Measurements from ENCODE around the gene ANKRD11. TPM values are rescaled to one million over a fixed set of nuclear protein-coding genes. Genes with fewer than 3 reads are reported as not detected.
A peak's percentile ranks its signal among the peaks of the same experiment; 100 is the strongest.

Gene ANKRD11
- polyA plus RNA-seq, 1 donor (not counting 4 experiments of a cell fraction or from before 2014, with no cell fraction given): 30.1 TPM

DNA sequence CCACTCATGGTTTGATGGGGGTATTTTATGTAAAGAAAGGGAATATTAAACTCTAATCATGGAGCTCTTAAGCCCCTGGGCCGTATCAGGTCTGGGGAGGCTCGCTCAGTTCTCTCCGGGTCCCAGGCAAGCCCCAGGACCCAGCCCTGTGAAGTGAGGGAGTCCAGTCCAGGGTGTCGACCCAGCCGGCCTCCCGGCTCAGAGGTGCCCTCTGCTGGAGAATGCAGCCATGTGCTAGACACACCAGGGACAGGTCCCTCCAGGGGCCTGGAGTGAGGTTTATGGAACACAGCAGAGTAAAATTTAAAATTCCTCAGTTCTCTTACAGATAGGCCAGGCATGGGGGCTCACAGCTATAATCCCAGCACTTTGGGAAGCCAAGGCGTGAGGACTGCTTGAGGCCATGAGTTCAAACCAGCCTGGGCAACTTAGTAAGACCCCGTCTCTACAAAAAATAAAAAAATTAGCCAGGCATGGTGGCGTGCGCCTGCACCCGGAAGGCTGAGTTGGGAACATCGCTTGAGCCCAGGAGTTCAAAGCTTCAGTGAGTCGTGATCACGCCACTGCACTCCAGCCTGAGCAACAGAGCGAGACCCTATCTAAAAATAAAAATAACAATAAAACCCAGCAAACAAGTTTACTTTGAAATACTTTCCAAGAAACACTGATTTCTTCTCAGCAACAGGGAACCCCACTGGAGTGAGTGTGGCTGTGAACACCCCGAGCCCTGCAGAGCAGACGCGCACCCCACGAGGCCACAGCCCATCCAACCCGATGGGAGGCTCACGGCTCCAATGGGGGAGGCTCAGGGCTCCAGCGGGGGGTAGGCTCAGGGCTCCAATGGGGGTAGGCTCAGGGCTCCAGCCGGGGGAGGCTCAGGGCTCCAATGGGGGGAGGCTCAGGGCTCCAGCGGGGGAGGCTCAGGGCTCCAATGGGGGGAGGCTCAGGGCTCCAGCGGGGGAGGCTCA lies 200.6 kb downstream of the ANKRD11 start:
- Histone ChIP-seq H3K4me2 (ENCODE audit: control insufficient read depth, extremely low read depth, insufficient read depth, low read depth, low read length) (no peak overlapping the region), H3K79me2 (ENCODE audit: control insufficient read depth, insufficient read depth, low read length) (peaks cover 32% of the 10 kb centered on the region), H3K9ac (ENCODE audit: control insufficient read depth, extremely low read depth, insufficient read depth, low read length) (no peak overlapping the region), H3K9me3 (ENCODE audit: control insufficient read depth, low read depth, low read length) (no peaks in the 10 kb centered on the region), H4K20me1 (ENCODE audit: control insufficient read depth, extremely low read depth, insufficient read depth, low read length) (peaks cover 10% of the 10 kb centered on the region), H3K27ac (ENCODE audit: control insufficient read depth, insufficient read depth, low read length) (no peak overlapping the region), H2AFZ (ENCODE audit: control insufficient read depth, low read length) (no peak overlapping the region), H3K9me1 (ENCODE audit: control insufficient read depth, extremely low read depth, insufficient read depth, low read length) (no peaks in the 10 kb centered on the region), H3K4me1 (ENCODE audit: control insufficient read depth, extremely low read depth, insufficient read depth, low read length) (no peaks in the 10 kb centered on the region), H3K4me3 (ENCODE audit: control insufficient read depth in 2 of 3, extremely low read depth in 1 of 3, insufficient read depth in 2 of 3, low read depth in 1 of 3, low read length in 3 of 3) (no peak overlapping the region), H3K36me3 (ENCODE audit: control insufficient read depth in 2 of 2, extremely low read depth in 1 of 2, insufficient read depth in 2 of 2, low read length in 2 of 2) (peaks cover 40 to 52% of the 10 kb centered on the region in 2 experiments), H3K27me3 (ENCODE audit: control insufficient read depth, extremely low read depth, insufficient read depth, low read length) (no peaks in the 10 kb centered on the region)
- FAIRE-seq: peak; percentile 9
- TF ChIP-seq EZH2 (IDR thresholded peaks at IDR 0.05; ENCODE audit: low read length): no peak
- TF ChIP-seq CTCF (optimal IDR thresholded peaks at IDR 0.05 in 1 of 3, IDR thresholded peaks at IDR 0.05 in 1 of 3, conservative IDR thresholded peaks at IDR 0.05 in 1 of 3; ENCODE audit: extremely low read depth in 1 of 3, insufficient read depth in 2 of 3, low read length in 3 of 3): peak; percentile 77 to 90 (median 88)
- no peak for DNase-seq (ENCODE audit: low read depth, low spot score)
- dilution Hi-C loops (cut with MboI; ENCODE audit: extremely low pct_ligation_motif_present, low sequenced_read_pairs): no loop called here

GRCh38 chr16:89288966-89289365 lies 201.4 kb downstream of the ANKRD11 start:
- no peak overlapping the region for H3K4me3 ChIP-seq (ENCODE audit: control insufficient read depth in 2 of 3, extremely low read depth in 1 of 3, insufficient read depth in 2 of 3, low read depth in 1 of 3, low read length in 3 of 3)
- no peak overlapping the region for H3K9ac ChIP-seq (ENCODE audit: control insufficient read depth, extremely low read depth, insufficient read depth, low read length)
- DNase-seq (ENCODE audit: low read depth, low spot score) (no peak), FAIRE-seq (no peak)
- H2AFZ ChIP-seq (ENCODE audit: control insufficient read depth, low read length): no peak overlapping the region
- H3K4me1 ChIP-seq (ENCODE audit: control insufficient read depth, extremely low read depth, insufficient read depth, low read length): no peaks in the 10 kb centered on the region
- dilution Hi-C loops (cut with MboI; ENCODE audit: extremely low pct_ligation_motif_present, low sequenced_read_pairs): no loop called here
- H3K27me3 ChIP-seq (ENCODE audit: control insufficient read depth, extremely low read depth, insufficient read depth, low read length): no peaks in the 10 kb centered on the region
- TF ChIP-seq CTCF (optimal IDR thresholded peaks at IDR 0.05 in 1 of 3, IDR thresholded peaks at IDR 0.05 in 1 of 3, conservative IDR thresholded peaks at IDR 0.05 in 1 of 3; ENCODE audit: extremely low read depth in 1 of 3, insufficient read depth in 2 of 3, low read length in 3 of 3) (no peak), EZH2 (IDR thresholded peaks at IDR 0.05; ENCODE audit: low read length) (no peak)
- peaks cover 44 to 56% of the 10 kb centered on the region in 2 experiments for H3K36me3 ChIP-seq (ENCODE audit: control insufficient read depth in 2 of 2, extremely low read depth in 1 of 2, insufficient read depth in 2 of 2, low read length in 2 of 2)
- no peak overlapping the region for H3K4me2 ChIP-seq (ENCODE audit: control insufficient read depth, extremely low read depth, insufficient read depth, low read depth, low read length)
- H3K27ac ChIP-seq (ENCODE audit: control insufficient read depth, insufficient read depth, low read length): no peak overlapping the region
- H3K9me1 ChIP-seq (ENCODE audit: control insufficient read depth, extremely low read depth, insufficient read depth, low read length): no peaks in the 10 kb centered on the region
- H3K79me2 ChIP-seq (ENCODE audit: control insufficient read depth, insufficient read depth, low read length): peaks cover 25% of the 10 kb centered on the region
- H3K9me3 ChIP-seq (ENCODE audit: control insufficient read depth, low read depth, low read length): no peaks in the 10 kb centered on the region
- H4K20me1 ChIP-seq (ENCODE audit: control insufficient read depth, extremely low read depth, insufficient read depth, low read length): peaks cover 4% of the 10 kb centered on the region
